ENCODE results near the gene PDHA1. TPM values are rescaled to one million over a fixed set of nuclear protein-coding genes. Genes with fewer than 3 reads are reported as not detected.

PDHA1 gene
- total RNA-seq = 100 to 1,000 TPM; 259 to 261 TPM

DNA sequence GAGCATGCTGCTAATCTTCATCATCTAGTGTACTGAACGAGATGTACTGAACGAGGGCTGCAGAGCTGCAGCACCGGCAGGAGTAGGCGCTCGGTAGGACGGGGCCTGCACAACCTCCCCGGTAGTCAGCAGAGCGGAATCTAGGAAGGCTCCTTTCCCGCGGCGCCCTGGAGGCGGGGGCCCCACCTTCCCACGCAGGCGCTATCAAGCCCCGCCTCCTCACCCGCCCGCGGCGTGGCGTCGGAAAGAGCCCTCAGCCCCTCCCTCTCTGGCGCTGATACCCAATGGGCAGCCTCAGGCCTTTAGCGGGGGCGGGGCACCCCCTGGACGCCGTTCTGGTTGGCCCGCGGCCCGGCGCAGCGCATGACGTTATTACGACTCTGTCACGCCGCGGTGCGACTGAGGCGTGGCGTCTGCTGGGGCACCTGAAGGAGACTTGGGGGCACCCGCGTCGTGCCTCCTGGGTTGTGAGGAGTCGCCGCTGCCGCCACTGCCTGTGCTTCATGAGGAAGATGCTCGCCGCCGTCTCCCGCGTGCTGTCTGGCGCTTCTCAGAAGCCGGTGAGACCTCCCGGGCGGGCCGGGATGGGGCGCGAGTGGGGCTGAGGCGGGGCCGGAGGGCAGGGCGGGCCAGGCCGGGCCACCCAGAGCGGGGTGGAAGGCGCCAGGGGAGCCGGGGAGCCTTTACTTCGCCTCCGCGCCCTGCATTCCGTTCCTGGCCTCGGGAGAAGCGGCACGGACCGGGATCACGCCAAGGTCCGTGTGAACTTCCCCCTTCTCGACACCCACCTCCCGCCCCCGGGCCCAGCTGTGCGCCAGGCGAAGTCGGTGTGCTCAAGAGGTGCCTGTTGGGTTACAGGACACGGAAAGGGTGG is at the start of gene PDHA1:
Gene PDHA1, plus strand, starts transcription at position 393 of the 874 bp plus-strand sequence. Its CDS starts 111 bp downstream, at position 504.
- ChIA-PET CTCF (no interaction called here), POLR2A (no interaction called here)
- intact Hi-C loops (cut with micrococcal nuclease) = no loop called here
- Mint-ChIP-seq H3K27ac (peak within 1 kb of the TSS; percentile 91), H3K27me3 (no peaks in the 10 kb centered on the region), H3K9me3 (no peaks in the 10 kb centered on the region), H3K4me3 (peak within 1 kb of the TSS; percentile 80), H3K4me1 (ENCODE audit: low read depth) (peaks cover 19% of the 10 kb centered on the region), H3K36me3 (ENCODE audit: low read depth) (peaks cover 3% of the 10 kb centered on the region)
- peak; percentile 99 for ATAC-seq
- peak; percentile 94 for DNase-seq
- TF ChIP-seq, protein P1, sequence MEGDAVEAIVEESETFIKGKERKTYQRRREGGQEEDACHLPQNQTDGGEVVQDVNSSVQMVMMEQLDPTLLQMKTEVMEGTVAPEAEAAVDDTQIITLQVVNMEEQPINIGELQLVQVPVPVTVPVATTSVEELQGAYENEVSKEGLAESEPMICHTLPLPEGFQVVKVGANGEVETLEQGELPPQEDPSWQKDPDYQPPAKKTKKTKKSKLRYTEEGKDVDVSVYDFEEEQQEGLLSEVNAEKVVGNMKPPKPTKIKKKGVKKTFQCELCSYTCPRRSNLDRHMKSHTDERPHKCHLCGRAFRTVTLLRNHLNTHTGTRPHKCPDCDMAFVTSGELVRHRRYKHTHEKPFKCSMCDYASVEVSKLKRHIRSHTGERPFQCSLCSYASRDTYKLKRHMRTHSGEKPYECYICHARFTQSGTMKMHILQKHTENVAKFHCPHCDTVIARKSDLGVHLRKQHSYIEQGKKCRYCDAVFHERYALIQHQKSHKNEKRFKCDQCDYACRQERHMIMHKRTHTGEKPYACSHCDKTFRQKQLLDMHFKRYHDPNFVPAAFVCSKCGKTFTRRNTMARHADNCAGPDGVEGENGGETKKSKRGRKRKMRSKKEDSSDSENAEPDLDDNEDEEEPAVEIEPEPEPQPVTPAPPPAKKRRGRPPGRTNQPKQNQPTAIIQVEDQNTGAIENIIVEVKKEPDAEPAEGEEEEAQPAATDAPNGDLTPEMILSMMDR (IDR thresholded peaks at IDR 0.05) = no peak

DNA sequence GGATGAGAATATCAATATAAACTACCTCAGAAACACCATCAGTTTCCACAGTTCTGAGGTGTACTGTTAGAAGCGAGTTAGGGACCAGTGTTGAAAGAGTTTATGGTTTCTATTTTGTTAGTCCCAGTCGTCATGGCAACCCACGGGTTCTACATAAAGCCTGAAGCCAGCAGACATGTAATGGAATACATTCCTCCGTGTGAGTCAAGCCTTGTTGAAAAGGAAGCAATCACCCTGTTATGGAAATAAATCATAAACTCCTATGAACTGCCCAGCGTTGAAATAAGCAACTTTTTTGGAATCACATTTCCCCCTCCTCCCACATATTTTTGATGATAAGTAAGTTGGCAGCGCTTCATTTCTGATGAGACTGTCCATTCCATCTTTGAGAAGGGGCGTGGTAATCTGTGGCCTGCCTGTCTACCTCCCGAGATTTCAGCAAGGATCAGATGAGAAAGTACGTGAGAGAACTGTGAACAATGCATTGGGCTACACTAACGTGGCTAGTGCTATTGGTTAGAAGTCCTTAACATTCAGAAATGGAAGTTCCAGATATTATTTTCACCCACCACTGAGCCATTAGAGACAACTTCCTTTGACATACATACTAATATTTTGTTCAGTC is 40.4 kb upstream of the PDHA1 start:
- intact Hi-C loops (cut with micrococcal nuclease) = no loop called here
- Mint-ChIP-seq H3K9me3 (no peaks in the 10 kb centered on the region), H3K36me3 (ENCODE audit: low read depth) (no peaks in the 10 kb centered on the region), H3K27ac (no peak overlapping the region), H3K27me3 (peaks cover 5% of the 10 kb centered on the region), H3K4me1 (ENCODE audit: low read depth) (no peaks in the 10 kb centered on the region), H3K4me3 (no peak overlapping the region)
- ChIA-PET POLR2A (no interaction called here), CTCF (no interaction called here)
- no peak for DNase-seq
- TF ChIP-seq, protein P1 (IDR thresholded peaks at IDR 0.05) = no peak
- no peak for ATAC-seq

DNA sequence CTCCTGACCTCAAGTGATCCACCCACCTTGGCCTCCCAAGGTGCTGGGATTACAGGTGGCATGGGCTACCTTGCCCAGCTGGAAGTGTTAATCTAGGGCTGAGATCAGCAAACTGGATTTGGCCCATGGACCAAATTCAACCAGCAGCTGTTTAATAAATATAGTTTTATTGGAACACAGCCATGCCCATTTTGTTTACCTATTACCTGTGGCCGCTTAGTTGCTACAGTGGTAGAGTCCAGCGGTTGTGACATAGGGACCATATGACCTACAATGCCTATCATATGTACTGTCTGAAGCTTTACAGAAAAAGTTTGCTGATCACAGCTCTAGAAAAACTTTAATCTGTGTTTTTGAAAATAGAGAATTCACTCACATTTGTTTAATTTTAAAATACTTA is 17.2 kb upstream of the PDHA1 start:
- Mint-ChIP-seq H3K27ac (no peak overlapping the region), H3K4me1 (ENCODE audit: low read depth) (no peaks in the 10 kb centered on the region), H3K4me3 (no peak overlapping the region), H3K9me3 (no peaks in the 10 kb centered on the region), H3K36me3 (ENCODE audit: low read depth) (no peaks in the 10 kb centered on the region), H3K27me3 (peaks cover 2% of the 10 kb centered on the region)
- intact Hi-C loops (cut with micrococcal nuclease) = no loop called here
- POLR2A ChIA-PET = interaction anchor here (0.5 kb wide), 1 partner anchor 413 kb away, joined by 3 read pairs; no protein-coding TSS in a partner anchor
- TF ChIP-seq, protein P1 (IDR thresholded peaks at IDR 0.05) = no peak
- DNase-seq (no peak), ATAC-seq (no peak)
- CTCF ChIA-PET = no interaction called here

DNA sequence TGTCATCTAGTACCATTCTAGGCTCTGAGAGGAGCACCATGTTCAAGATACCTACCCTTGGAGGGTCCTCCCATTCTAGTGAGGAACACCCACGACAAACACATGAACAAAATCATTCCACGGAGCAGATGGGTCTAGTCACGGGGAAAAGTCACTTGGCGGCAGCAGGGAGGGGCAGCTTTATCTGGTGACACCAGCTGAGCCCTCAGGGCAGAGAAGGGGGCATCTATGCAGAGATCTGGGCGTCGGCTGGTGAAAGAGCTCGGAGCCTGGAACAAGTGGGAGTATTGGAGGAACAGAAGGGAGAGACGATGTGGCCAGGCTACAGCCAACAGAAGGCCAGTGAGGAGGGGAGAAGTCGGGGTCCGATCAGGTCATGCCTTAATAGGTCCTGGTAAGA is 11.9 kb upstream of the PDHA1 start:
- TF ChIP-seq, protein P1 (IDR thresholded peaks at IDR 0.05) = no peak
- Mint-ChIP-seq H3K36me3 (ENCODE audit: low read depth) (no peaks in the 10 kb centered on the region), H3K27ac (no peak overlapping the region), H3K9me3 (no peaks in the 10 kb centered on the region), H3K4me3 (no peak overlapping the region), H3K27me3 (peaks cover 2% of the 10 kb centered on the region), H3K4me1 (ENCODE audit: low read depth) (no peaks in the 10 kb centered on the region)
- ATAC-seq = no peak
- POLR2A ChIA-PET = no interaction called here
- intact Hi-C loops (cut with micrococcal nuclease) = loop anchor here (5.0 kb wide), 1 partner anchor 400 kb away; no protein-coding TSS in a partner anchor
- CTCF ChIA-PET = no interaction called here
- DNase-seq = no peak

DNA sequence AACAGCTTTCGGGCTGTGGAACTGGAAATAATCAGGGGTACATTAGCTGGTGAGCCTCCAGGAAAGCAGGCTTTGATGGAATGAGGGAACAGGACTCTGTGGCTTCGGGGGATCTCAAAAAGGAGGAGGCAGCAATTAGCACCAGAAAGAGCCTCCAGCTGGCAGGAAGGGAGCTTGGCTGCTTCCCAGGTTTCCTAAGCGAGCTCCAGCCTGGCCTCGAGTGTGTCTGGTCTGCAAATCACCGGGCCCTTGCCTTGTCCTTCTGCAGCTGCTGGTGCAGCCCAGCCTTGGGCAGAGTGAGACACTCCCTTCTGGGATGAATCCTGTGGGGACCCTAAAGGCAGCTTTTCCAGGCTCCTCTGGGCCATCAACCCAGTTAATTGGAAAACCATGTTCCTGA is 10.7 kb upstream of the PDHA1 start:
- ChIA-PET POLR2A (no interaction called here), CTCF (interaction anchor here (1.1 to 2.7 kb wide), 7 partner anchors 11 to 943 kb away, joined by 3 to 20 read pairs (median 5); no protein-coding TSS in a partner anchor)
- TF ChIP-seq, protein P1 (IDR thresholded peaks at IDR 0.05) = no peak
- Mint-ChIP-seq H3K4me1 (ENCODE audit: low read depth) (no peaks in the 10 kb centered on the region), H3K9me3 (no peaks in the 10 kb centered on the region), H3K27me3 (no peaks in the 10 kb centered on the region), H3K36me3 (ENCODE audit: low read depth) (no peaks in the 10 kb centered on the region), H3K27ac (no peak overlapping the region), H3K4me3 (no peak overlapping the region)
- ATAC-seq (no peak), DNase-seq (no peak)
- intact Hi-C loops (cut with micrococcal nuclease) = loop anchor here (5.0 kb wide), 1 partner anchor 401 kb away; no protein-coding TSS in a partner anchor

All from activated CD8-positive, alpha-beta T cell treated with anti-CD3 and anti-CD28 coated beads for 36 hours (primary cell).